Breast epithelium (tissue), 4 donors: ENCODE measurements around the gene DRD2. TPM values are rescaled to one million over a fixed set of nuclear protein-coding genes. Genes with fewer than 3 reads are reported as not detected.

ENCODE experiments used
- DNase-seq, 2 donors: peaks; one replicate each; pipeline ENCODE4 v3.0.0-alpha.2; 2019; ENCODE audit warnings: low spot score in 2 of 2
- H3K27ac ChIP-seq, 2 donors: fragments of 200-600 bp; sonication (generic) in 1 of 2; one replicate each; pipeline ENCODE4 v1.5.1; 2016 to 2019; ENCODE audit warnings: mild to moderate bottlenecking in 1 of 2
- H3K27me3 ChIP-seq, 2 donors: fragments of 200-600 bp; sonication (generic) in 1 of 2; one replicate each; pipeline versions ENCODE4 v1.5.1 to v1.6.0; 2017 to 2019; ENCODE audit warnings: control low read depth in 1 of 2, mild to moderate bottlenecking in 1 of 2
- H3K36me3 ChIP-seq: fragments of 200-600 bp; one replicate; pipeline ENCODE4 v1.5.1; 2019
- H3K4me1 ChIP-seq, 2 donors: fragments of 200-600 bp; sonication (generic); one replicate each; pipeline ENCODE4 v1.5.1; 2016 to 2019; ENCODE audit warnings: control low read depth in 1 of 2
- H3K4me3 ChIP-seq, 3 donors: fragments of 200-600 bp; sonication (generic); 1 replicate in 2 of 3; 2 replicates in 1 of 3; pipeline ENCODE4 v1.5.1; 2016 to 2019; ENCODE audit warnings: mild to moderate bottlenecking in 3 of 3, moderate library complexity in 2 of 3
- H3K9me3 ChIP-seq, 2 donors: fragments of 200-600 bp; sonication (generic) in 1 of 2; one replicate each; pipeline ENCODE4 v1.5.1; 2016 to 2019; ENCODE audit warnings: control low read depth in 1 of 2
- CTCF ChIP-seq, 3 donors: fragments of 450-650 bp; IDR thresholded peaks; one replicate each; pipeline ENCODE4 v1.5.1; 2016 to 2017; ENCODE audit warnings: antibody characterized with exemption in 3 of 3, mild to moderate bottlenecking in 3 of 3, moderate library complexity in 3 of 3
- POLR2A ChIP-seq: fragments of 450-650 bp; IDR thresholded peaks from one replicate; pipeline ENCODE4 v1.6.1; 2016; ENCODE audit warnings: antibody characterized with exemption, mild to moderate bottlenecking, moderate library complexity
- POLR2AphosphoS5 ChIP-seq, 3 donors: sonication (generic); formaldehyde crosslinking; IDR thresholded peaks; one replicate each; pipeline ENCODE4 v1.6.1; 2017; ENCODE audit warnings: antibody characterized with exemption in 3 of 3
- intact Hi-C: fragments of 100-400 bp; cut with DNase I; formaldehyde crosslinking; loops from one replicate; pipeline ENCODE4 v1.15.1; 2023; ENCODE audit warnings: low total_unique reads
- total RNA-seq, 3 donors: library from RNA; depleted of rRNA; stranded (reverse); fragments of >200 nt; gene quantifications; one replicate each; pipeline ENCODE4 v1.1.0, GENCODE V29; 2016

Gene DRD2
- total RNA-seq, 3 donors from 2014 or later, result 0.16 to 8.5 (median 0.33) TPM

GRCh38 chr11:113370634-113371033 is 104.6 kb downstream of the DRD2 start:
- intact Hi-C loops, result no loop called here
- no peaks in the 10 kb centered on the region for H3K9me3 ChIP-seq
- H3K27me3 ChIP-seq, result no peaks in the 10 kb centered on the region
- no peaks in the 10 kb centered on the region for H3K36me3 ChIP-seq
- no peak overlapping the region for H3K4me3 ChIP-seq
- no peaks in the 10 kb centered on the region for H3K4me1 ChIP-seq
- no peak for DNase-seq
- no peak for TF ChIP-seq POLR2AphosphoS5 (IDR thresholded peaks at IDR 0.05)
- TF ChIP-seq CTCF (IDR thresholded peaks at IDR 0.05), result no peak
- no peak for TF ChIP-seq POLR2A
- H3K27ac ChIP-seq, result peak overlapping the region in 1 of 2 donors; percentile 5

GRCh38 chr11:113369411-113369810 is 105.8 kb downstream of the DRD2 start:
- no peaks in the 10 kb centered on the region for H3K4me1 ChIP-seq
- no peaks in the 10 kb centered on the region for H3K9me3 ChIP-seq
- intact Hi-C loops, result no loop called here
- TF ChIP-seq CTCF (IDR thresholded peaks at IDR 0.05), result no peak
- TF ChIP-seq POLR2A, result no peak
- no peak for TF ChIP-seq POLR2AphosphoS5 (IDR thresholded peaks at IDR 0.05)
- no peak for DNase-seq
- no peaks in the 10 kb centered on the region for H3K27me3 ChIP-seq
- H3K27ac ChIP-seq, result no peak overlapping the region
- H3K4me3 ChIP-seq, result no peak overlapping the region
- H3K36me3 ChIP-seq, result no peaks in the 10 kb centered on the region

- no peak overlapping the region for H3K27ac ChIP-seq
- no peaks in the 10 kb centered on the region for H3K9me3 ChIP-seq
- no peak for DNase-seq
- intact Hi-C loops, result no loop called here
- no peaks in the 10 kb centered on the region for H3K4me1 ChIP-seq
- no peaks in the 10 kb centered on the region for H3K27me3 ChIP-seq
- H3K36me3 ChIP-seq, result peaks cover 8% of the 10 kb centered on the region
- no peak overlapping the region for H3K4me3 ChIP-seq
- TF ChIP-seq POLR2A (no peak), POLR2AphosphoS5 (IDR thresholded peaks at IDR 0.05) (no peak), CTCF (IDR thresholded peaks at IDR 0.05) (no peak)
Observed at GRCh38 chr11:113365895-113366294, 109.3 kb downstream of the DRD2 start.

GRCh38 chr11:113363996-113364641 is 111.1 kb downstream of the DRD2 start:
- Histone ChIP-seq H3K27me3 (no peaks in the 10 kb centered on the region), H3K9me3 (no peaks in the 10 kb centered on the region), H3K27ac (no peak overlapping the region), H3K4me3 (no peak overlapping the region), H3K4me1 (no peaks in the 10 kb centered on the region), H3K36me3 (peaks cover 8% of the 10 kb centered on the region)
- TF ChIP-seq CTCF (IDR thresholded peaks at IDR 0.05) (no peak), POLR2AphosphoS5 (IDR thresholded peaks at IDR 0.05) (no peak), POLR2A (no peak)
- DNase-seq, result no peak
- intact Hi-C loops, result no loop called here

GRCh38 chr11:113363406-113363805 is 111.8 kb downstream of the DRD2 start:
- peaks cover 8% of the 10 kb centered on the region for H3K36me3 ChIP-seq
- no peak overlapping the region for H3K27ac ChIP-seq
- H3K4me1 ChIP-seq, result no peaks in the 10 kb centered on the region
- no peaks in the 10 kb centered on the region for H3K9me3 ChIP-seq
- no peak overlapping the region for H3K4me3 ChIP-seq
- no peaks in the 10 kb centered on the region for H3K27me3 ChIP-seq
- intact Hi-C loops, result no loop called here
- TF ChIP-seq POLR2AphosphoS5 (IDR thresholded peaks at IDR 0.05) (no peak), CTCF (IDR thresholded peaks at IDR 0.05) (no peak), POLR2A (no peak)
- no peak for DNase-seq

Other genes starting within 250 kb of the DRD2 start
- 10 to 100 TPM; 12.3 to 48.4 (median 43.6) TPM for gene TTC12, start 160.8 kb downstream of the DRD2 start, total RNA-seq
- 1 to 10 TPM; 1.4 to 3.4 (median 1.6) TPM for gene ANKK1, start 87.6 kb downstream of the DRD2 start, total RNA-seq
- 10 to 100 TPM in 1 of 3 donors, 1 to 10 TPM in 2; 1.6 to 11.3 (median 4.9) TPM for gene TMPRSS5, start 230.9 kb upstream of the DRD2 start, total RNA-seq